ENCODE measurements around the gene SETD7. TPM values are rescaled to one million over a fixed set of nuclear protein-coding genes. Genes with fewer than 3 reads are reported as not detected.

Gene SETD7
- total and polyA plus RNA-seq, 7 experiments from 2014 or later = 1.0 to 16.7 (median 7.9) TPM

DNA sequence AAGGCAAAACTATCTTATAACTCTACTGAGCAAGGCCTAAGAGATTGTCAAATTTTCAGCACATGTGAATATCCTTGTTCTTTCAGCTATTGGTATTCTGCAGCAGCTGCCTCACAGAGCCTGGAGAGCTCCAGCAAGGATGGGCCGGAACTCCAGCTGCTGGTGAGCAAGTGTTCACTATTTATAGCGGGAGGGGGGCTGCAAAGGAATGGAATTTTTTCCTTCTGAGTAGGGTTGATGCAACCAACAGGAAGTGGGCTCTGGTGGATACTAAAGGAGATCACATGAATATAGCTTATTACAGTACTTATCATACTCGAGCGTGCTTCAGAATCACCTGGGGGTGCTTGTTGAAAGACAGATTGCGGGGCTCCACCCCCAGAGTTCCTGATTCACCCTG lies 20.2 kb upstream of the SETD7 start:
- Histone ChIP-seq H3K27ac (ENCODE audit: low read depth, low read length) (no peak overlapping the region), H3K4me3 (ENCODE audit: low read length) (no peak overlapping the region), H3K36me3 (ENCODE audit: control insufficient read depth in 2 of 3, insufficient read depth in 3 of 3, low read length in 3 of 3) (no peaks in the 10 kb centered on the region), H3K27me3 (ENCODE audit: control insufficient read depth in 2 of 2, insufficient read depth in 2 of 2, low read length in 2 of 2) (no peaks in the 10 kb centered on the region), H3K4me1 (ENCODE audit: control insufficient read depth in 2 of 2, insufficient read depth in 2 of 2, low read length in 2 of 2) (no peaks in the 10 kb centered on the region), H3K9me3 (ENCODE audit: control insufficient read depth in 2 of 3, low read length in 3 of 3) (no peaks in the 10 kb centered on the region)
- Mint-ChIP-seq H3K36me3 (peaks cover 0 to 3% (median 0%) of the 10 kb centered on the region in 5 donors), H3K27me3 (peaks cover 0 to 26% (median 11%) of the 10 kb centered on the region in 5 donors), H3K27ac (no peak overlapping the region), H3K4me1 (peaks cover 0 to 4% (median 0%) of the 10 kb centered on the region in 7 donors), H3K9me3 (peaks cover 0 to 1% (median 0%) of the 10 kb centered on the region in 11 donors), H3K4me3 (no peak overlapping the region)
- DNase-seq = no peak
- intact Hi-C loops (cut with micrococcal nuclease) = no loop called here
- ATAC-seq = no peak
- ChIA-PET CTCF (no interaction called here), POLR2A (no interaction called here)

DNA sequence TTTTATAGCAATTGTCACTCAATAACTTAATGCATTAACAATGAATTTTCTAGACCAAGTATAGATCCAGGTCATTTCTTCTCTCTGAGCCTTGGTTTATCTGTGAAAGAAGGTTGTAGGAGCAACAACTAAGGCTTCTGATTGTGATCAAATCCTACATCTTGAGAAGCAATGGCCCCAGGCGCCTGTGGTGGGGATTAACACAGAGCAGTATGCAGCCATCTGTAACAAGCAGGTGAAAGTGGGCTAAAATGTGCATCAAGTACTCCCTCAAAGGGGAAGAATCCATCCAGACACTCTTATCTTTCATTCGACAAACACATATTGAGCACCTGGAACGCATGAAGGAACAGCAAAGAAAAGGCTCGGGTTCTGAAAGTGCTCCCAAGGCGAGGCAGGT lies 19.1 kb upstream of the SETD7 start:
- Mint-ChIP-seq H3K9me3 (peaks cover 0 to 1% (median 0%) of the 10 kb centered on the region in 11 donors), H3K4me3 (no peak overlapping the region), H3K27me3 (peaks cover 0 to 20% (median 5%) of the 10 kb centered on the region in 5 donors), H3K27ac (no peak overlapping the region), H3K4me1 (peaks cover 0 to 4% (median 0%) of the 10 kb centered on the region in 7 donors), H3K36me3 (peaks cover 0 to 3% (median 0%) of the 10 kb centered on the region in 5 donors)
- no peaks in the 10 kb centered on the region for H3K4me1 ChIP-seq (ENCODE audit: control insufficient read depth in 2 of 2, insufficient read depth in 2 of 2, low read length in 2 of 2)
- H3K27me3 ChIP-seq (ENCODE audit: control insufficient read depth in 2 of 2, insufficient read depth in 2 of 2, low read length in 2 of 2) = no peaks in the 10 kb centered on the region
- intact Hi-C loops (cut with micrococcal nuclease) = no loop called here
- H3K9me3 ChIP-seq (ENCODE audit: control insufficient read depth in 2 of 3, low read length in 3 of 3) = no peaks in the 10 kb centered on the region
- no peak overlapping the region for H3K27ac ChIP-seq (ENCODE audit: low read depth, low read length)
- ChIA-PET CTCF (no interaction called here), POLR2A (no interaction called here)
- H3K36me3 ChIP-seq (ENCODE audit: control insufficient read depth in 2 of 3, insufficient read depth in 3 of 3, low read length in 3 of 3) = no peaks in the 10 kb centered on the region
- no peak overlapping the region for H3K4me3 ChIP-seq (ENCODE audit: low read length)
- DNase-seq (no peak), ATAC-seq (no peak)

- H3K4me3 ChIP-seq (ENCODE audit: low read length) = no peak overlapping the region
- ATAC-seq (no peak), DNase-seq (no peak)
- H3K27me3 Mint-ChIP-seq = peaks cover 0 to 17% (median 4%) of the 10 kb centered on the region in 5 donors
- H3K9me3 Mint-ChIP-seq = peaks cover 0 to 1% (median 0%) of the 10 kb centered on the region in 11 donors
- POLR2A ChIA-PET = no interaction called here
- H3K36me3 Mint-ChIP-seq = peaks cover 0 to 3% (median 0%) of the 10 kb centered on the region in 5 donors
- H3K9me3 ChIP-seq (ENCODE audit: control insufficient read depth in 2 of 3, low read length in 3 of 3) = no peaks in the 10 kb centered on the region
- H3K27ac ChIP-seq (ENCODE audit: low read depth, low read length) = no peak overlapping the region
- intact Hi-C loops (cut with micrococcal nuclease) = no loop called here
- no peaks in the 10 kb centered on the region for H3K36me3 ChIP-seq (ENCODE audit: control insufficient read depth in 2 of 3, insufficient read depth in 3 of 3, low read length in 3 of 3)
- H3K4me1 Mint-ChIP-seq = peaks cover 0 to 4% (median 0%) of the 10 kb centered on the region in 7 donors
- no peaks in the 10 kb centered on the region for H3K4me1 ChIP-seq (ENCODE audit: control insufficient read depth in 2 of 2, insufficient read depth in 2 of 2, low read length in 2 of 2)
- H3K27ac Mint-ChIP-seq = no peak overlapping the region
- H3K4me3 Mint-ChIP-seq = no peak overlapping the region
- CTCF ChIA-PET = no interaction called here
- no peaks in the 10 kb centered on the region for H3K27me3 ChIP-seq (ENCODE audit: control insufficient read depth in 2 of 2, insufficient read depth in 2 of 2, low read length in 2 of 2)
Observed at GRCh38 chr4:139574641-139575040, 18.6 kb upstream of the SETD7 start.

DNA sequence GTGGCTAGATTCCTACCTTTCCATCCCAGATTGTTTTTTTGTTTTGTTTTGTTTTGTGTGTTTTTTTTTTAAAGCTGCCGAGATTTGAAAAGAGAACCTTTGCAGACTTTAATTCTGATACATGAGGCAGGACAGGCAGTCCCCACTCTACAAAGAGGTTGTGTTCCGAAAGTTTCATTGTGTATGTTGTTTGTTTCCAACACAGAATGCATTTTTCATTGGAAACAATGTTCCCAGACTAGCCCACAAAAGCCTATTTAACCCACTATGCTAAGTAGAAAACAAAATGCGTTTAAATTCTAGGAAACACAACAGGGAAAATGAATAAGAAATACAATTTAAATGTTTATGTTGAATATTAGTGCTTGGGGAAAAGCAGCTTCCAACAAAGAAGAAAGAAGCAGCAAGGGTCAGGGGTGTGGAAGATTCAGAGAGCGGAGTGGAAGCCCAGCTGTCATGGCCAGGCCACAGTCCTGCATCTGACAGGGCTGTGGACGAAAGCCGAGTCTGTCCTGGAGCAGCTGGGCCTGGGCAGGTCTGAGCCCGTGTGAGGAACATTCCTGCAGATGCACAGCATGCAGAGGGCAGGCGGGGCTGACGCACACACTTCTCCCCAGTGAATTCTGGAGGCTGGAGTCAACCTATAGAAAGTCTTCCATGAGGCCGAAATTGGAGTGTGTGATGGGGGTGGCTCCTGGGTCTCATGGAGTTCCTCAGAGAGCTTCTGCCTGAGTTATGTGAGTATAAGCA lies 12.4 kb upstream of the SETD7 start:
- no peak for ATAC-seq
- Mint-ChIP-seq H3K27me3 (peaks cover 0 to 4% (median 0%) of the 10 kb centered on the region in 5 donors), H3K9me3 (no peaks in the 10 kb centered on the region), H3K4me3 (no peak overlapping the region), H3K36me3 (peaks cover 0 to 3% (median 0%) of the 10 kb centered on the region in 5 donors), H3K4me1 (peaks cover 0 to 4% (median 0%) of the 10 kb centered on the region in 7 donors), H3K27ac (no peak overlapping the region)
- intact Hi-C loops (cut with micrococcal nuclease) = no loop called here
- Histone ChIP-seq H3K4me3 (ENCODE audit: low read length) (no peak overlapping the region), H3K4me1 (ENCODE audit: control insufficient read depth in 2 of 2, insufficient read depth in 2 of 2, low read length in 2 of 2) (no peaks in the 10 kb centered on the region), H3K27ac (ENCODE audit: low read depth, low read length) (no peak overlapping the region), H3K36me3 (ENCODE audit: control insufficient read depth in 2 of 3, insufficient read depth in 3 of 3, low read length in 3 of 3) (no peaks in the 10 kb centered on the region), H3K27me3 (ENCODE audit: control insufficient read depth in 2 of 2, insufficient read depth in 2 of 2, low read length in 2 of 2) (no peaks in the 10 kb centered on the region), H3K9me3 (ENCODE audit: control insufficient read depth in 2 of 3, low read length in 3 of 3) (no peaks in the 10 kb centered on the region)
- no peak for DNase-seq
- ChIA-PET CTCF (no interaction called here), POLR2A (interaction anchor here (1.0 kb wide), 1 partner anchor 11 kb away, joined by 3 read pairs; no protein-coding TSS in a partner anchor)

GRCh38 chr4:139567159-139567870 lies 11.3 kb upstream of the SETD7 start:
- Histone ChIP-seq H3K27me3 (ENCODE audit: control insufficient read depth in 2 of 2, insufficient read depth in 2 of 2, low read length in 2 of 2) (no peaks in the 10 kb centered on the region), H3K4me1 (ENCODE audit: control insufficient read depth in 2 of 2, insufficient read depth in 2 of 2, low read length in 2 of 2) (no peaks in the 10 kb centered on the region), H3K9me3 (ENCODE audit: control insufficient read depth in 2 of 3, low read length in 3 of 3) (no peaks in the 10 kb centered on the region), H3K36me3 (ENCODE audit: control insufficient read depth in 2 of 3, insufficient read depth in 3 of 3, low read length in 3 of 3) (no peaks in the 10 kb centered on the region), H3K27ac (ENCODE audit: low read depth, low read length) (no peak overlapping the region), H3K4me3 (ENCODE audit: low read length) (no peak overlapping the region)
- ATAC-seq (no peak), DNase-seq (no peak)
- H3K4me1 Mint-ChIP-seq = peaks cover 0 to 3% (median 0%) of the 10 kb centered on the region in 7 donors
- H3K4me3 Mint-ChIP-seq = no peak overlapping the region
- intact Hi-C loops (cut with micrococcal nuclease) = no loop called here
- H3K9me3 Mint-ChIP-seq = no peaks in the 10 kb centered on the region
- ChIA-PET POLR2A (interaction anchor here (1.0 kb wide), 1 partner anchor 10 kb away, joined by 3 read pairs; no protein-coding TSS in a partner anchor), CTCF (no interaction called here)
- H3K27ac Mint-ChIP-seq = no peak overlapping the region
- H3K36me3 Mint-ChIP-seq = no peaks in the 10 kb centered on the region
- peaks cover 0 to 4% (median 0%) of the 10 kb centered on the region in 5 donors for H3K27me3 Mint-ChIP-seq

- DNase-seq (peak in 1 of 9 donors; percentile 15), ATAC-seq (no peak)
- CTCF ChIA-PET = no interaction called here
- H3K4me3 ChIP-seq (ENCODE audit: low read length) = no peak overlapping the region
- H3K4me3 Mint-ChIP-seq = no peak overlapping the region
- H3K9me3 ChIP-seq (ENCODE audit: control insufficient read depth in 2 of 3, low read length in 3 of 3) = no peaks in the 10 kb centered on the region
- no peaks in the 10 kb centered on the region for H3K9me3 Mint-ChIP-seq
- H3K27me3 ChIP-seq (ENCODE audit: control insufficient read depth in 2 of 2, insufficient read depth in 2 of 2, low read length in 2 of 2) = no peaks in the 10 kb centered on the region
- H3K27ac ChIP-seq (ENCODE audit: low read depth, low read length) = no peak overlapping the region
- intact Hi-C loops (cut with micrococcal nuclease) = loop anchor here in 1 of 2 donors (1.0 kb wide), 2 partner anchors 67 to 465 kb away; no protein-coding TSS in a partner anchor
- peaks cover 10 to 17% (median 13%) of the 10 kb centered on the region in 7 donors for H3K4me1 Mint-ChIP-seq
- H3K27me3 Mint-ChIP-seq = peaks cover 0 to 4% (median 0%) of the 10 kb centered on the region in 5 donors
- H3K36me3 ChIP-seq (ENCODE audit: control insufficient read depth in 2 of 3, insufficient read depth in 3 of 3, low read length in 3 of 3) = no peaks in the 10 kb centered on the region
- POLR2A ChIA-PET = no interaction called here
- H3K36me3 Mint-ChIP-seq = no peaks in the 10 kb centered on the region
- no peak overlapping the region for H3K27ac Mint-ChIP-seq
- H3K4me1 ChIP-seq (ENCODE audit: control insufficient read depth in 2 of 2, insufficient read depth in 2 of 2, low read length in 2 of 2) = peaks cover 9% of the 10 kb centered on the region in 2 donors
Observed at GRCh38 chr4:139564502-139564901, 8.5 kb upstream of the SETD7 start.

All from naive thymus-derived CD4-positive, alpha-beta T cell (primary cell).